Measurements from ENCODE around the gene SETD5. TPM values are rescaled to one million over a fixed set of nuclear protein-coding genes. Genes with fewer than 3 reads are reported as not detected.

The SETD5 gene
- total RNA-seq, 1 experiment from 2014 or later = 74.9 TPM

GRCh38 chr3:9352917-9353752 is 44.3 kb upstream of the SETD5 start:
- no peaks in the 10 kb centered on the region for H3K36me3 ChIP-seq (ENCODE audit: low read depth, low read length)
- peak; percentile 52 for ATAC-seq
- intact Hi-C loops (cut with micrococcal nuclease) = loop anchor here (1.0 to 5.0 kb wide), 7 partner anchors 10 to 382 kb away; partner anchors contain the start of genes SRGAP3 and THUMPD3
- POLR2A ChIA-PET (ENCODE audit: unreplicated experiment) = interaction anchor here (0.6 kb wide), 1 partner anchor 45 kb away, joined by 3 read pairs; the partner anchor contains the start of gene SETD5
- H3K4me3 ChIP-seq (ENCODE audit: low read length) = peak overlapping the region; percentile 17; the same call in 1 of the 2 replicates
- no peaks in the 10 kb centered on the region for H3K27me3 ChIP-seq (ENCODE audit: low read length)
- no peaks in the 10 kb centered on the region for H3K9me3 ChIP-seq (ENCODE audit: low read length)
- peak overlapping the region; percentile 61 for H3K4me2 ChIP-seq (ENCODE audit: low read length)
- no peaks in the 10 kb centered on the region for H3K9me2 ChIP-seq (replicated peaks; ENCODE audit: low read length)
- DNase-seq = peak; percentile 80
- TF ChIP-seq CTCF (conservative IDR thresholded peaks at IDR 0.05; ENCODE audit: low read depth, low read length) (peak; percentile 99), EZH2 (IDR thresholded peaks at IDR 0.05; ENCODE audit: low read length, unreplicated experiment) (no peak)
- H3F3A ChIP-seq (ENCODE audit: low read length, unreplicated experiment) = peaks cover 5% of the 10 kb centered on the region
- no TSS peak for BruUV-seq (replicated peaks)
- H3K9ac ChIP-seq (ENCODE audit: low read length) = peak overlapping the region; percentile 81
- H4K20me1 ChIP-seq (ENCODE audit: low read length) = no peaks in the 10 kb centered on the region
- peak overlapping the region; percentile 98 for H3K27ac ChIP-seq (ENCODE audit: low read length)
- CTCF ChIA-PET = interaction anchor here (0.7 to 1.4 kb wide), 13 partner anchors 8 to 396 kb away, joined by 3 to 7 read pairs (median 4); partner anchors contain the start of genes SETD5 and THUMPD3
- no peaks in the 10 kb centered on the region for H3K79me2 ChIP-seq (ENCODE audit: low read length)
- peak overlapping the region; percentile 31; the same call in 1 of the 2 replicates for H2AFZ ChIP-seq (ENCODE audit: low read length)
- peaks cover 75% of the 10 kb centered on the region for H3K4me1 ChIP-seq (ENCODE audit: insufficient read depth, low read length)

GRCh38 chr3:9361691-9362388 is 35.6 kb upstream of the SETD5 start:
- peaks cover 24% of the 10 kb centered on the region for H3K79me2 ChIP-seq (ENCODE audit: low read length)
- DNase-seq (no peak), ATAC-seq (no peak)
- POLR2A ChIA-PET (ENCODE audit: unreplicated experiment) = no interaction called here
- peak overlapping the region; percentile 90; the same call in 1 of the 2 replicates for H3K4me2 ChIP-seq (ENCODE audit: low read length)
- no peaks in the 10 kb centered on the region for H4K20me1 ChIP-seq (ENCODE audit: low read length)
- H3K27me3 ChIP-seq (ENCODE audit: low read length) = no peaks in the 10 kb centered on the region
- peaks cover 19% of the 10 kb centered on the region for H3K4me1 ChIP-seq (ENCODE audit: insufficient read depth, low read length)
- H2AFZ ChIP-seq (ENCODE audit: low read length) = no peak overlapping the region
- TF ChIP-seq EZH2 (IDR thresholded peaks at IDR 0.05; ENCODE audit: low read length, unreplicated experiment) = no peak
- no peak for TF ChIP-seq EZH2phosphoT487 (IDR thresholded peaks at IDR 0.05; ENCODE audit: borderline replicate concordance, low read length)
- no peak for TF ChIP-seq CTCF (conservative IDR thresholded peaks at IDR 0.05; ENCODE audit: low read depth, low read length)
- H3K9me3 ChIP-seq (ENCODE audit: low read length) = no peaks in the 10 kb centered on the region
- no TSS peak for BruUV-seq (replicated peaks)
- H3F3A ChIP-seq (ENCODE audit: low read length, unreplicated experiment) = no peaks in the 10 kb centered on the region
- intact Hi-C loops (cut with micrococcal nuclease) = loop anchor here (2.0 kb wide), 1 partner anchor 35 kb away; the partner anchor contains the start of gene SETD5
- CTCF ChIA-PET = interaction anchor here (0.9 to 1.3 kb wide), 2 partner anchors 7 to 8 kb away, joined by 3 to 9 read pairs; no protein-coding TSS in a partner anchor
- H3K4me3 ChIP-seq (ENCODE audit: low read length) = no peak overlapping the region
- no peaks in the 10 kb centered on the region for H3K9me2 ChIP-seq (replicated peaks; ENCODE audit: low read length)
- no peak overlapping the region for H3K27ac ChIP-seq (ENCODE audit: low read length)
- peaks cover 16% of the 10 kb centered on the region; the same call in 1 of the 2 replicates for H3K36me3 ChIP-seq (ENCODE audit: low read depth, low read length)
- H3K9ac ChIP-seq (ENCODE audit: low read length) = peak overlapping the region; percentile 95

All from PC-3 (cell line).